HL-60/S4 (cell line): ENCODE data around the gene EPN1.

Experiments
- in situ Hi-C: fragments of 300-500 bp; cut with MboI; formaldehyde crosslinking; loops from 2 replicates; pipeline ENCODE4 v1.14.3; 2022; ENCODE audit warnings: low sequenced_read_pairs

Gene EPN1

GRCh38 chr19:55645512-55645881 lies 29.5 kb upstream of the EPN1 start:
- in situ Hi-C loops: no loop called here

- in situ Hi-C loops: no loop called here
Observed at GRCh38 chr19:55646889-55647731, 27.9 kb upstream of the EPN1 start.

GRCh38 chr19:55647732-55648584 lies 27.1 kb upstream of the EPN1 start, which contains the start of gene CCDC106:
Gene CCDC106 (plus strand): TSS chr19:55648212. CDS start chr19:55649047, 835 bp downstream.
- in situ Hi-C loops: no loop called here

- in situ Hi-C loops: no loop called here
Observed at GRCh38 chr19:55648585-55649267, 26.3 kb upstream of the EPN1 start.

- in situ Hi-C loops: no loop called here
Observed at GRCh38 chr19:55649268-55650125, 25.5 kb upstream of the EPN1 start.

GRCh38 chr19:55650126-55650557 lies 24.9 kb upstream of the EPN1 start:
- in situ Hi-C loops: no loop called here

- in situ Hi-C loops: no loop called here
Observed at GRCh38 chr19:55650602-55651230, 24.3 kb upstream of the EPN1 start.

GRCh38 chr19:55651236-55651635 lies 23.8 kb upstream of the EPN1 start:
- in situ Hi-C loops: no loop called here

GRCh38 chr19:55652311-55653128 lies 22.5 kb upstream of the EPN1 start:
- in situ Hi-C loops: no loop called here

GRCh38 chr19:55653651-55654322 lies 21.2 kb upstream of the EPN1 start:
- in situ Hi-C loops: no loop called here

GRCh38 chr19:55654323-55654867 lies 20.6 kb upstream of the EPN1 start:
- in situ Hi-C loops: no loop called here

GRCh38 chr19:55654868-55655647 lies 20.0 kb upstream of the EPN1 start, which contains the start of gene U2AF2:
Gene U2AF2 (plus strand): TSS chr19:55655035. CDS start chr19:55655105, 70 bp downstream.
- in situ Hi-C loops: no loop called here

GRCh38 chr19:55655648-55656040 lies 19.4 kb upstream of the EPN1 start:
- in situ Hi-C loops: no loop called here

- in situ Hi-C loops: no loop called here
Observed at GRCh38 chr19:55656552-55656951, 18.5 kb upstream of the EPN1 start.

- in situ Hi-C loops: no loop called here
Observed at GRCh38 chr19:55656988-55657747, 17.9 kb upstream of the EPN1 start.

- in situ Hi-C loops: no loop called here
Observed at GRCh38 chr19:55658846-55659459, 16.1 kb upstream of the EPN1 start.
